HepG2 (cell line): Measurements from ENCODE around the gene TIMM9. TPM values are rescaled to one million over a fixed set of nuclear protein-coding genes. Genes with fewer than 3 reads are reported as not detected.

Experiments
- ARID5B ChIP-seq: IDR thresholded peaks from 2 replicates; pipeline ENCODE4 v1.4.0; 2020; ENCODE audit warnings: mild to moderate bottlenecking, missing genetic modification reagents
- ASH2L ChIP-seq: fragments of 300-600, 200-600 bp; sonication (generic); IDR thresholded peaks from 2 replicates; pipeline ENCODE4 v1.7.0; 2017; ENCODE audit warnings: low read depth, mild to moderate bottlenecking, moderate library complexity, mixed read lengths, low read length; ENCODE audit not compliant: insufficient read length
- CBX5 ChIP-seq: sonication (generic); formaldehyde crosslinking; IDR thresholded peaks from 2 replicates; pipeline ENCODE4 v1.4.0; 2020; ENCODE audit warnings: missing genetic modification reagents, borderline replicate concordance
- CEBPZ ChIP-seq: IDR thresholded peaks from 2 replicates; pipeline ENCODE4 v1.6.1; 2012; ENCODE audit warnings: low read length, improper control_type of control experiment
- DMAP1 ChIP-seq: IDR thresholded peaks from 2 replicates; pipeline ENCODE4 v1.6.1; 2016
- ERF ChIP-seq: IDR thresholded peaks from 2 replicates; pipeline ENCODE4 v1.6.1; 2018; ENCODE audit warnings: missing biosample characterization, missing genetic modification reagents
- HCFC1 ChIP-seq: fragments of 150-350 bp; IDR thresholded peaks from 2 replicates; pipeline ENCODE4 v1.6.1; 2014; ENCODE audit warnings: low read depth, low read length
- HNF4G ChIP-seq, 2 experiments: sonication (generic) in 1 of 2; formaldehyde crosslinking in 1 of 2; IDR thresholded peaks; 2 replicates each; pipeline versions ENCODE4 v1.4.0 to v1.6.1; 2011 to 2020; ENCODE audit warnings: borderline replicate concordance in 2 of 2, low read depth in 2 of 2, mild to moderate bottlenecking in 2 of 2, low read length in 1 of 2, missing genetic modification reagents in 1 of 2, moderate library complexity in 1 of 2
- POLR2A ChIP-seq, 2 experiments: IDR thresholded peaks; 2 replicates each; pipeline ENCODE4 v1.6.1; 2011; ENCODE audit warnings: low read depth in 2 of 2, low read length in 2 of 2, mild to moderate bottlenecking in 1 of 2, moderate library complexity in 1 of 2; ENCODE audit not compliant: insufficient read depth in 1 of 2
- POLR2AphosphoS5 ChIP-seq: IDR thresholded peaks from 2 replicates; pipeline ENCODE4 v1.6.1; 2012; ENCODE audit warnings: low read depth, low read length
- RXRA ChIP-seq: sonication (generic); formaldehyde crosslinking; IDR thresholded peaks from 2 replicates; pipeline ENCODE4 v1.5.1; 2020; ENCODE audit warnings: missing genetic modification reagents
- TARDBP ChIP-seq: sonication (generic); formaldehyde crosslinking; IDR thresholded peaks from 2 replicates; pipeline ENCODE4 v1.8.0; 2022; ENCODE audit warnings: mild to moderate bottlenecking, missing genetic modification reagents
- TBX3 ChIP-seq: fragments of 450-650 bp; IDR thresholded peaks from 2 replicates; pipeline ENCODE4 v1.6.1; 2017; ENCODE audit warnings: antibody characterized with exemption, mild to moderate bottlenecking, inconsistent platforms, borderline replicate concordance
- ZEB1 ChIP-seq: IDR thresholded peaks from 2 replicates; pipeline ENCODE4 v1.6.1; 2012; ENCODE audit warnings: mild to moderate bottlenecking, low read depth, inconsistent platforms; ENCODE audit not compliant: insufficient replicate concordance
- ZMYM3 ChIP-seq: sonication (generic); formaldehyde crosslinking; IDR thresholded peaks from 2 replicates; pipeline ENCODE4 v1.5.1; 2020; ENCODE audit warnings: mild to moderate bottlenecking, missing genetic modification reagents
- ZNF33B ChIP-seq: sonication (generic); formaldehyde crosslinking; IDR thresholded peaks from 2 replicates; pipeline ENCODE4 v1.5.1; 2020; ENCODE audit warnings: mild to moderate bottlenecking, missing genetic modification reagents
- ZNF451 ChIP-seq: sonication (generic); formaldehyde crosslinking; IDR thresholded peaks from 2 replicates; pipeline ENCODE4 v1.5.0; 2020; ENCODE audit warnings: mild to moderate bottlenecking, missing genetic modification reagents
- ZNF501 ChIP-seq: sonication (generic); formaldehyde crosslinking; IDR thresholded peaks from 2 replicates; pipeline ENCODE4 v1.5.1; 2020; ENCODE audit warnings: mild to moderate bottlenecking, moderate library complexity, missing genetic modification reagents
- ZNF616 ChIP-seq: sonication (generic); formaldehyde crosslinking; IDR thresholded peaks from 2 replicates; pipeline ENCODE4 v1.5.0; 2020; ENCODE audit warnings: low read depth, mild to moderate bottlenecking, missing genetic modification reagents
- ZNF720 ChIP-seq: sonication (generic); formaldehyde crosslinking; IDR thresholded peaks from 2 replicates; pipeline ENCODE4 v1.4.0; 2020; ENCODE audit warnings: missing genetic modification reagents
- ZNF766 ChIP-seq: sonication (generic); formaldehyde crosslinking; IDR thresholded peaks from 2 replicates; pipeline ENCODE4 v1.5.0; 2020; ENCODE audit warnings: missing genetic modification reagents, borderline replicate concordance
- polyA plus RNA-seq, 8 experiments: library from polyadenylated mRNA; depleted of rRNA in 3 of 8; stranded (reverse) in 7 of 8; unstranded in 1 of 8; fragments of >200 nt; fragmentation: Illumina TruSeq in 4 of 8; extraction: Trizol in 4 of 8; gene quantifications; 2 replicates each; pipeline versions ENCODE4 v1.2.1 to v1.2.3, GENCODE V29; 2011 to 2016; ENCODE audit warnings: low read depth in 4 of 8, missing spikeins in 1 of 8, mixed read lengths in 1 of 8; ENCODE audit not compliant: insufficient read depth in 1 of 8
- total RNA-seq, 5 experiments: library from RNA; depleted of rRNA; stranded (reverse); fragments of >200 nt; fragmentation: Illumina TruSeq; extraction: Trizol; gene quantifications; 2 replicates each; pipeline ENCODE4 v1.2.3, GENCODE V29; 2016; ENCODE audit warnings: low read depth in 1 of 5
- TF ChIP-seq, protein P1 (sequence below): IDR thresholded peaks from 2 replicates; pipeline ENCODE4 v1.6.1; 2016; ENCODE audit warnings: missing genetic modification reagents, missing compliant biosample characterization
- TF ChIP-seq, protein P2 (sequence below): sonication (generic); formaldehyde crosslinking; IDR thresholded peaks from 2 replicates; pipeline ENCODE4 v1.4.0; 2020; ENCODE audit warnings: mild to moderate bottlenecking, missing genetic modification reagents

Gene TIMM9
- total and polyA plus RNA-seq, 2 of the 13 experiments (the other 11 are each of a cell fraction or from before 2014, with no cell fraction given), result 30.5 to 42.5 TPM

- TF ChIP-seq ARID5B (CRISPR knock-in tag), result peak; percentile 44; the same call in 1 of the 2 replicates
- TF ChIP-seq HCFC1, result no peak
- TF ChIP-seq, protein P1, sequence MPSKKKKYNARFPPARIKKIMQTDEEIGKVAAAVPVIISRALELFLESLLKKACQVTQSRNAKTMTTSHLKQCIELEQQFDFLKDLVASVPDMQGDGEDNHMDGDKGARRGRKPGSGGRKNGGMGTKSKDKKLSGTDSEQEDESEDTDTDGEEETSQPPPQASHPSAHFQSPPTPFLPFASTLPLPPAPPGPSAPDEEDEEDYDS (CRISPR knock-in tag), result 0 out of 2 replicates have a peak, but pooled peaks have one; percentile 28
- peak; percentile 90 for TF ChIP-seq ASH2L
- TF ChIP-seq ZNF766 (CRISPR knock-in tag), result no peak
- peak; percentile 27; the same call in 1 of the 2 replicates for TF ChIP-seq ZNF501 (CRISPR knock-in tag)
- TF ChIP-seq CEBPZ, result no peak
- peak; percentile 59 to 83; a peak in 3 of 4 replicates for TF ChIP-seq POLR2A (IDR thresholded peaks at IDR 0.05; ENCODE audit: insufficient read depth in 1 of 2, low read depth in 2 of 2, low read length in 2 of 2)
- peak; percentile 48; the same call in 1 of the 2 replicates for TF ChIP-seq ZNF33B
- TF ChIP-seq TARDBP (CRISPR knock-in tag), result peak; percentile 26; the same call in 1 of the 2 replicates
- 0 out of 2 replicates have a peak, but pooled peaks have one; percentile 21 for TF ChIP-seq ERF (CRISPR knock-in tag)
- peak; percentile 90 for TF ChIP-seq ZNF616 (CRISPR knock-in tag)
- TF ChIP-seq HNF4G (IDR thresholded peaks at IDR 0.05; ENCODE audit: borderline replicate concordance, low read depth, low read length), result no peak
- 0 out of 2 replicates have a peak, but pooled peaks have one; percentile 38 for TF ChIP-seq HNF4G (CRISPR knock-in tag; IDR thresholded peaks at IDR 0.05; ENCODE audit: borderline replicate concordance, low read depth)
- TF ChIP-seq ZEB1, result peak; percentile 44
- no peak for TF ChIP-seq ZNF720
- TF ChIP-seq ZNF451 (CRISPR knock-in tag), result no peak
- TF ChIP-seq RXRA (CRISPR knock-in tag), result 0 out of 2 replicates have a peak, but pooled peaks have one; percentile 15
- TF ChIP-seq, protein P2, sequence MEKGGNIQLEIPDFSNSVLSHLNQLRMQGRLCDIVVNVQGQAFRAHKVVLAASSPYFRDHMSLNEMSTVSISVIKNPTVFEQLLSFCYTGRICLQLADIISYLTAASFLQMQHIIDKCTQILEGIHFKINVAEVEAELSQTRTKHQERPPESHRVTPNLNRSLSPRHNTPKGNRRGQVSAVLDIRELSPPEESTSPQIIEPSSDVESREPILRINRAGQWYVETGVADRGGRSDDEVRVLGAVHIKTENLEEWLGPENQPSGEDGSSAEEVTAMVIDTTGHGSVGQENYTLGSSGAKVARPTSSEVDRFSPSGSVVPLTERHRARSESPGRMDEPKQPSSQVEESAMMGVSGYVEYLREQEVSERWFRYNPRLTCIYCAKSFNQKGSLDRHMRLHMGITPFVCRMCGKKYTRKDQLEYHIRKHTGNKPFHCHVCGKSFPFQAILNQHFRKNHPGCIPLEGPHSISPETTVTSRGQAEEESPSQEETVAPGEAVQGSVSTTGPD, result no peak
- TF ChIP-seq ZMYM3 (CRISPR knock-in tag), result peak; percentile 53; the same call in 1 of the 2 replicates
- TF ChIP-seq TBX3, result 0 out of 2 replicates have a peak, but pooled peaks have one; percentile 12
- TF ChIP-seq CBX5 (CRISPR knock-in tag), result 0 out of 2 replicates have a peak, but pooled peaks have one; percentile 17
- 0 out of 2 replicates have a peak, but pooled peaks have one; percentile 33 for TF ChIP-seq DMAP1 (CRISPR knock-in tag)
- peak; percentile 62; the same call in 1 of the 2 replicates for TF ChIP-seq POLR2AphosphoS5
Observed at GRCh38 chr14:58395562-58395811, 31.8 kb downstream of the TIMM9 start (continued).
